NCI-H2171 (cell line): ENCODE results near the gene ACOT11.

Experiments used
- DNase-seq: peaks from one replicate; lab custom pipeline; 2025; lab: John Stamatoyannopoulos, UW

The ACOT11 gene

DNA sequence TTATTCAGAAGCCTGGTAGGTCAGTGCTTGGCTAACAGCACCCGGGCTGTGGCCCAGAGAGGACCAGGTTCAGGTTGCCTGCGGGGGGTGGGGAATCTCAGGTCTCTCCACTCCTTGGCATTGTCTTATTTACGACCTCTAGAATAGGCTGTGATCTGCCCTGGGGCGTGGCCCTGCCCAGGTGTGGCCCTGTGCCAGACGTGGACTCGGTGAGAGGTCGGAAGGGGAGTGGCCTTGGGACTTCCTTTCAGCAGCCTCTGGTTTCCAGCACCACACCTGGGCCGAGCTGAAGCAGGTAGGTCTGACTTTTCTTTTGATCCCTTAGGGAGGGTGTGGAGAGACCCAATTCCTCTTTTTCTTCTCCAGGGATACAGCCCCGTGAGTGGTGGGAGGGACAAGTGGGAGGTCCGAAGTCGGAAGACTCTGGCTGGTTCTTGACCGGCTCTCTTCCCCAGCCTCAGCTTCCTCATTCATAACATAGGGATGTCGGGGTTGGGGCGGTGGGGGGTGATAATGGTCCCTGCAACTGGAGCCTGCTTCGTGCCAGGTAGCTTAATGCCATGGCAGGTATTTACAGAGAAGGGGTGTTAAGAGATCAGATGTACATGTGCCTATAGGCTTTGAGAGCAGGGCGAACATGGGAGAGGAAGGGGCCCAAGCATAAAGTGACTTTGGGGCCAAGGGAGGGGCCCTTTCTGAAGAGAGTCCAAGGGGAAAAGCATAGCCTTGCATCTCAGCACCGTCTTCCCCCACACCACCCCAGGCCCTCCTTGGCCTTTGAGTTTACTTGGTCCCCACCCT lies 16.5 kb downstream of the ACOT11 start:
- no peak for DNase-seq

DNA sequence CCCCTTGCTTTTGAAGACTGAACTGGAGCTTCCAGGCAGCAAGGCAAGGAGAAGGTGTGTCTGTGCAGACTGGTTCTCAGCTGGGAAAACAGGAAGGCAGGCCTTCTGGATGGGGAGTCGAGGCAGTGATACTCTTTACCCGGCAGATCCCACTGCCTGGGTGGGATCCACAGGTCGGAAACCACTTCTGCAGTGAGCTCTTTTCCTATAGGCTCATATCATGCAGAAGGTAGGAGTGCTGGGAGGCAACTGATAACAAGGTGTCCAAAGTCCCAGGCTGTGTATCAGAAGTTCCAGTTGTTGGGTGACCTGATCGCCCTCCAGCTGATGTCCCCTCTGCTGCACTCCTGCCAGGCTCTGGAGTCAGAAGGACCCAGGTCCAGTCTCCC lies 17.1 kb downstream of the ACOT11 start:
- DNase-seq, result no peak

DNA sequence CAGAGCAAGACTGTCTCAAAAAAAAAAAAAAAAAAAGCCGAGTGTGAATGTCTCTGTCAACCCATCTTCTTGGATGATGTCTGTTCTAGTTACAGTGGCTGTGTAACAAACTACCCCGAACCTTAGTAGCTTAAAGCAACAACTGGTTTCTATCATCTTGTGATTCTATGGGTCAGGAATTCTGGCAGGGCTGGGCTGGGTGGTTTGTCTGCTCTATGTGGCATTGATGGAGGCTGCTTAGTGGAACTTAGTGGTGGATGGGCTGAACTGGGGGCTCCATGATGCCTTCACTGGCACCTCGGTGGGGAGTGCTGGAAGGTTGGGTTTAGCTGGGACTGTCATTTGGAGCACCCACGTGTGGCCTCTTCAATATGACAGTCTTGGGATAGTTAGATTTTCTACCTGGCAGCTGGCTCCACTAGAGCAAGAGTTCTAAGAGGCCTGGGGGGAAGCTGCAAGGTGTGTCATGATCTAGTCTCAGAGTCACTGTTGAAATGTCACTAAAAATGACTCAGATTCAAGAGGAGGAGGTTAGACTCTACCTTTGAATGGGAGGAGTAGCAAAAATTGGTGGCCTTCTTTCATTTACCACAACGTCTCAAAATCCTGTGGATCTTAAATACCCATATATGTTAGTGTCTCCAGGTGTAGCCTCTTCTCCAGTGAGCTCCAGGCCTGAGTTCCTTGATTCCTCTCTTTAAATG lies 18.6 kb downstream of the ACOT11 start:
- DNase-seq, result no peak

DNA sequence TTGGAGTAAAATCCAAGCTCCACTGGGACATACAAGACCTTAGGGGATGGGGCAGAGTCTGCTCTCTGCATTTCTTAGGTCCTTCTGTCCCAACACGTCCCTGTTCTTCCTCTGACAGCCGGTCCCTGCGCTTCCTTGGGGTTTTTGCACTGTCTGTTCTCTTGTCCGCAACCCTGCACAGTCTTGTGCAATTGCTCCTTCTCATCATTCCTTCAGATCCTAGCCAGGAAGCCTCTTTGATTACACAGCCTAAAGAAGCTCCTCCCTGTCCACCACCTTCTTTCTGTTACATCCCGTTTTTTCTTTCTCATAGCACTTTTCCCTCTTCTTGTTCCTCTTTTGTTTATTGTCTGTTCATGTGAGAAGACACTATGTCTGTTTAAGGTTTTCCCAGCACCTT lies 19.9 kb downstream of the ACOT11 start:
- no peak for DNase-seq

DNA sequence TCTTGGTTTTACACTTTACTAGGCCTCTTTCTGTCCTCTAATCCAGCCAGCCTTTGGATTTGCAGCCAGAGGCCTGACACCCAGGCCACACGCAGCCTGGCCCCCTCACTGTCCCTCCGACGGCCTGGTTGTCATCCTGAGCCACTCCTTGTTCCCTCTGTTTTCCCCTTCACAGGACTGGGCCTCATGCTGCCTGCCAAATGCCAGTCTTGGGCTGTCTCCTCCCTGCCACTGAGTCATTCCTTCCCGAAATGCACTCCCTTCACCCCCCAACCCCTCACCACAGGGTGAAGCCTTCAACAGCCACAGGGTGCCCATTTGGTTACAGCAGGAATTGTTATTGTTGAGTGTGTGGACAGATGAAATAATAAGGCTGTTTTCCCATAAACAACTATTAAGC lies 21.3 kb downstream of the ACOT11 start:
- no peak for DNase-seq

DNA sequence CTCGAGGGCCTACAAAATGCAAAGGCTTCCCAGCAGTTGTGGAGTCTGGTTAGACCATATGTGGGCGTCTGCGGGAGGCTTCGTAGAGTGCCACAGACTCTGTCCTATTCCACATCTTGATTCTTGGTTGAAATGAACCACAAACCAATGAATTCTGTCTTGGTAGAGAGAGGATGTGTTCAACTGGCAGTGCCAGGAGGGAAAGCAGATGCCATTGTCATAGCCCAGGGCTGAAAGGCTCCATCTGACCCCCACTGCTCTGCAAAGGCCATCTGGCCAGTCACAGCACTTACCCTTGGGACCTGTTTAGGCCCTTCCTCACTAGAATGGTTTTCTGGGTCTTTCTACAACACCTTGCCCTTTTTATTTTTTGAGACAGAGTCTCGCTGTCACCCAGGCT lies 22.1 kb downstream of the ACOT11 start:
- no peak for DNase-seq

GRCh38 chr1:54571326-54571725 lies 23.3 kb downstream of the ACOT11 start:
- peak; percentile 37 for DNase-seq

DNA sequence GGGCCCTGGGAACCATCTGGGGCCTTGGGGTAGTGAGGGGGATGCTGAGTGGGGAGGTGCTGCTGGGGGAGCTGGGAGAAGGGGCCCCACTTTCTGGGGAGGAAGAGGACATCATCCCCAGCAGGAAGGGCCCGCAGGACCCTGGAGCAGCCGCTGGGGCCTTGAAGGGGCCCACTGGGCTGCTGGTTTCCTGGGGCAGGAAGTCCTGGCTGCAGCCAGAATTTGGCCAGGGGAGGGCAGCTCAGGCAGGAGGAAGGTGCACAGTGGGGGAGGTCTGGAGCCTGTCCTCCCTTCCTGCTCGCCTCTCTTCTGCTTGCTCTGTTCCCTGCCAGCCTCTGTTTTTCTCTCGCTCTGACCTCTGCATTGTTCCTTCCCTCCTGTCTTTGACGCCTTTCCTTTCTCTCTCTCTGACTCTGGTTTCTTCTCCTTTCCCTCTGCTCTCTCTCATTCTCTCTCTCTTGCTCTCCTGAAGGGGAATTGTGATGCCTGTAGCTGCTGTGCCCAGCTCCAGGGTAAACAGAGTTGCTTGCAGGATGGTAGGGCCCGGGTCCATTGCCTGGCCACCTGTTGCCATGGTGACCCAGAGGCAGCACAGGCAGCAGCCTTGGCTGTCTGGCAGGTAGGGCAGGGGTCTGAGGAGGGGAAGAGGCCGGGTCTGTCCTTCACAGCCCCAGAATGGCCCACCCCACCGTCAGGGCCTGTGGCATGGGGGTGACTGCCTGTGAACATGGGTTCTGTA lies 23.9 kb downstream of the ACOT11 start:
- DNase-seq, result no peak

DNA sequence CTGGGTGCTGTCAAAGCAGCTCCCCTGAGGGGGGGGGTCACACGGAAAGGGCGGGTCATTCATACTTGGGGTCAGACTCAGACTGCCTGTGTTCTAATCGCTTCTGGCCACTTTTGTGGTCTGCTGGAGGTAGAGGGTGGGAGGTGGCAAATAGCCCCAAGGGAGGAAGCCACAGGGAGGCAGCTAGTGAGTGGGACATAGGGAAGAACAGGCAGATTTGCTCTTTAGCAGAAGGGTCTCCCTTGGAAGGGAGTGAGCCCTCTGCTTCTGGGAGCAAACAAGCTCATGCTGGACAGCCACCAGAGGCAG lies 24.5 kb downstream of the ACOT11 start:
- no peak for DNase-seq

- no peak for DNase-seq
These were observed 26.2 kb downstream of the ACOT11 start for GRCh38 chr1:54574158-54574778.

GRCh38 chr1:54575161-54575560 lies 27.1 kb downstream of the ACOT11 start:
- DNase-seq, result no peak

DNA sequence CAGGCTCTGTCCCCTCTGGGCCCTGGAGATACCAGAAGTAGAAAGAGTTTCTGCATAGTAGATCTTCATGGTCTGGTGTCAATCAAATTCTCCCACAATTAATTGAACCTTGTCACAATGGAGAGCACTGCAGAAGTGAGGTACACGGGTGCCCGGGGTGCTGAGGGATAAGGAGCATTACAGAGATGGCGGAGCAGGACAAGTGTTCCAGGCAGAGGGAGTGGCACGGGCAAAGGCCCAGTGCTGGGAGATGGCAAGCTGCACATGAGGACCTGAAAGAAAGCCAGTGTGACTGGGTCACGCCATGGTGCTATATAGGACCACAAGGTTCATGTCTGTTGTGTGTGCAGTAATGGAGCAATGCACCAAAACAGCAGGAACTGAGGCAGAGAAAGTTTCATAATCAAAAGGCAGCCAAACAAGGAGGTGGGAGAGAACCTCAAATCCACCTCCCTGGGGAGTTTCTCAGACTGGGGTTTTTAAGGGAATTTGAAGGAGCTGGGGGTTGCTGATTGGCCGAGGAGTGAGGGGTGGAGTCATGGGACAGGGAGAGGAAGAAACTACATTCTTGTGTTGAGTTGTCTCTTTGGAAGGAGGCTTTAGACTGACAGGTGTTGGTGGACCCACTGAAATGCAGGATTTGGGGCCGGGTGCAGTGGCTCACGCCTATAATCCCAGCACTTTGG lies 27.7 kb downstream of the ACOT11 start:
- DNase-seq, result no peak

- no peak for DNase-seq
These were observed 29.6 kb downstream of the ACOT11 start for GRCh38 chr1:54577612-54578011.

DNA sequence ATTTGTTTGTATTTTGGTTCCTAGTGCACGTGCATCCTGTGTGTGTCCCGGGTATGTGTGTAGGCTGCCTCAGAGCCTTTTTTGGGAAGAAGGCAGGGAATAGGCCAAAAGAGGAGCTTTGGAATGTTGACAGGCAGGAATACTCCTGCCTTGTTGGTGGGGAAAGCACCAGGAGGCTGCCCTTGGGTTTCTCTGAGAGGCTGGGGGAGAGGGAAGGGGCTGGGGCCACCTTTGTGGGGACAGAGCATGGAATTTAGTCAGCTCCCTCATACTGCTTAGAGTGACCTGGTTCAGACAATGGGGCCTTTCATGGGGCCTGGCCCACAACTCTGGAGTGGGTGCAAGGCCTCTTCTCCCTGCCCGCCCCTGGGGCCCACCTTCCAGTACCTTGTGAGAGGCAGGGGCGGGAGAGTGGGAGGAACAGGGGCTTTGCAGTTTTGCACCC lies 31.3 kb downstream of the ACOT11 start:
- DNase-seq, result no peak

- no peak for DNase-seq
These were observed 33.0 kb downstream of the ACOT11 start for GRCh38 chr1:54580856-54581550.

- DNase-seq, result peak; percentile 22
These were observed 33.6 kb downstream of the ACOT11 start for GRCh38 chr1:54581621-54582035.

- no peak for DNase-seq
These were observed 34.7 kb downstream of the ACOT11 start for GRCh38 chr1:54582566-54583306.

DNA sequence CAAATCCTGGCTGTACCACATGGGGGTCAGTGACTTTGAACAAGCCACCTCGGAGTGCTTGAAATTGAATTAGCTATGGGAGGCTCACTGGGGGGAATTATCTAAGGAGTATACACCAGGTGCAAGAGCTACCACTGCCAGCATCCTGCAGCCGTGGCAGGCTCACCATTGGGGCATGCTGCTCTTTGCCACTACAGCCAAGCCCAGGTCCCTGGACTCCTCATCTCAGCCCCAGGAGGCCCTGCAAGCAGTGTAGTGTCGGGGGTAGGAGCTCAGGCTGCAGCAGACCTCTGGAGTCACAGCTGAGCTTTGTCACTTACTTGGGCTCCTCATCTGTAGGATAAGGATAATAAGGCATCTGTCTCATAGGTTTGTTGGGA lies 35.3 kb downstream of the ACOT11 start:
- no peak for DNase-seq

GRCh38 chr1:54583871-54584270 lies 35.8 kb downstream of the ACOT11 start:
- DNase-seq, result no peak

GRCh38 chr1:54584575-54584974 lies 36.5 kb downstream of the ACOT11 start:
- no peak for DNase-seq
